HG03342 (cell line): ENCODE data around the gene BSCL2.
"Not testable (repeated sequence)": the region's sequence is repeated elsewhere in the genome, so short reads cannot be mapped to it uniquely, and the experiment has no call there.

Experiments used
- ATAC-seq: cut with Tn5 transposase; IDR thresholded peaks from one replicate; pipeline ENCODE4 v1.9.1; 2021; ENCODE audit warnings: mild to moderate bottlenecking, moderate library complexity; ENCODE audit not compliant: unreplicated experiment

The BSCL2 gene

GRCh38 chr11:62719302-62719978 is 12.2 kb upstream of the BSCL2 start:
- no peak for ATAC-seq

- no peak for ATAC-seq
These were observed 9.6 kb upstream of the BSCL2 start for GRCh38 chr11:62716816-62717215.

GRCh38 chr11:62716206-62716605 is 9.0 kb upstream of the BSCL2 start:
- ATAC-seq = no peak

- no peak for ATAC-seq
These were observed 8.2 kb upstream of the BSCL2 start for GRCh38 chr11:62715150-62716130.

GRCh38 chr11:62713343-62713742 is 6.1 kb upstream of the BSCL2 start:
- ATAC-seq = no peak

GRCh38 chr11:62712861-62713260 is 5.6 kb upstream of the BSCL2 start:
- ATAC-seq = no peak

GRCh38 chr11:62712276-62712812 is 5.1 kb upstream of the BSCL2 start:
- ATAC-seq = no peak

GRCh38 chr11:62710001-62710345 is 2.7 kb upstream of the BSCL2 start:
- no peak for ATAC-seq

- peak; percentile 67 for ATAC-seq
These were observed 2.2 kb upstream of the BSCL2 start for GRCh38 chr11:62709247-62710000.

- no peak for ATAC-seq
These were observed 1.6 kb upstream of the BSCL2 start for GRCh38 chr11:62708793-62709192.

- no peak for ATAC-seq
These were observed 1.2 kb upstream of the BSCL2 start for GRCh38 chr11:62708392-62708791.

GRCh38 chr11:62706850-62707247 is 375 bp downstream of the BSCL2 start:
- no peak for ATAC-seq

GRCh38 chr11:62705880-62706849 is 1.1 kb downstream of the BSCL2 start:
- peak; percentile 59 for ATAC-seq

GRCh38 chr11:62705413-62705812 is 1.8 kb downstream of the BSCL2 start:
- ATAC-seq = no peak

- not testable (repeated sequence) for ATAC-seq
These were observed 3.3 kb downstream of the BSCL2 start for GRCh38 chr11:62703921-62704320.

- ATAC-seq = no peak
These were observed 5.0 kb downstream of the BSCL2 start for GRCh38 chr11:62702246-62702645.

- no peak for ATAC-seq
These were observed 12.6 kb downstream of the BSCL2 start for GRCh38 chr11:62694455-62695167.

GRCh38 chr11:62693624-62694023 is 13.6 kb downstream of the BSCL2 start:
- not testable (repeated sequence) for ATAC-seq

GRCh38 chr11:62689421-62690183 is 17.6 kb downstream of the BSCL2 start, which contains the start of gene LRRN4CL:
Gene LRRN4CL, minus strand, starts transcription at chr11:62689530. Its CDS starts 1,022 bp downstream, at chr11:62688508.
- ATAC-seq = no peak
